Stimulated activated CD8-positive, alpha-beta memory T cell treated with anti-CD3 and anti-CD28 coated beads, Interleukin-2, amount 100 ng/mL, for 48 hours (primary cell): ENCODE results near the gene DCC.

Source experiments
- DNase-seq, 2 donors: peaks; one replicate each; pipeline ENCODE4 v3.0.0-alpha.2; 2020; ENCODE audit warnings: low read depth in 2 of 2

DCC gene

GRCh38 chr18:52694804-52695203, 354.8 kb downstream of the DCC start:
- no peak for DNase-seq

GRCh38 chr18:52700116-52700515, 360.1 kb downstream of the DCC start:
- no peak for DNase-seq

- DNase-seq = no peak
These were observed 360.8 kb downstream of the DCC start for GRCh38 chr18:52700816-52701215.

- no peak for DNase-seq
These were observed 361.4 kb downstream of the DCC start for GRCh38 chr18:52701219-52701935.

GRCh38 chr18:52715421-52715820, 375.4 kb downstream of the DCC start:
- no peak for DNase-seq

- DNase-seq = no peak
These were observed 376.0 kb downstream of the DCC start for GRCh38 chr18:52715991-52716390.

- no peak for DNase-seq
These were observed 377.0 kb downstream of the DCC start for GRCh38 chr18:52716973-52717372.

GRCh38 chr18:52722904-52723303, 382.9 kb downstream of the DCC start:
- DNase-seq = no peak

- DNase-seq = no peak
These were observed 383.6 kb downstream of the DCC start for GRCh38 chr18:52723550-52723970.

- no peak for DNase-seq
These were observed 391.1 kb downstream of the DCC start for GRCh38 chr18:52730972-52731619.

- no peak for DNase-seq
These were observed 398.9 kb downstream of the DCC start for GRCh38 chr18:52738946-52739345.

GRCh38 chr18:52746986-52747385, 407.0 kb downstream of the DCC start:
- DNase-seq = no peak

GRCh38 chr18:52747869-52748268, 407.9 kb downstream of the DCC start:
- no peak for DNase-seq

GRCh38 chr18:52748343-52748742, 408.3 kb downstream of the DCC start:
- DNase-seq = no peak

- DNase-seq = no peak
These were observed 409.5 kb downstream of the DCC start for GRCh38 chr18:52749542-52749941.

GRCh38 chr18:52750995-52751394, 411.0 kb downstream of the DCC start:
- DNase-seq = no peak

GRCh38 chr18:52764316-52764715, 424.3 kb downstream of the DCC start:
- no peak for DNase-seq

GRCh38 chr18:52766002-52766545, 426.1 kb downstream of the DCC start:
- no peak for DNase-seq

- DNase-seq = no peak
These were observed 441.1 kb downstream of the DCC start for GRCh38 chr18:52781113-52781512.

- no peak for DNase-seq
These were observed 451.3 kb downstream of the DCC start for GRCh38 chr18:52791321-52791720.

- DNase-seq = no peak
These were observed 472.8 kb downstream of the DCC start for GRCh38 chr18:52812834-52813233.

- no peak for DNase-seq
These were observed 473.8 kb downstream of the DCC start for GRCh38 chr18:52813635-52814416.
